OCI-LY7 (cell line): ENCODE results near the gene DOCK4. TPM values are rescaled to one million over a fixed set of nuclear protein-coding genes. Genes with fewer than 3 reads are reported as not detected.

Experiments used
- BruUV-seq: library from RNA; stranded (reverse); fragments of 400-500 nt; replicated peaks from 2 replicates; lab custom pipeline; 2021; lab: Mats Ljungman, UMichigan
- CTCF ChIA-PET: fragments of 300-600 bp; sonication (Branson Sonifier 250); formaldehyde crosslinking; loops from one replicate; lab custom pipeline; 2022; ENCODE audit warnings: antibody characterized with exemption; ENCODE audit not compliant: unreplicated experiment; lab: Charles Lee
- POLR2A ChIA-PET: fragments of 300-600 bp; sonication (Branson Sonifier 250); formaldehyde crosslinking; loops from one replicate; lab custom pipeline; 2022; ENCODE audit warnings: antibody characterized with exemption; lab: Charles Lee
- DNase-seq: peaks from one replicate; pipeline ENCODE4 v3.0.0-alpha.2; 2015; ENCODE audit warnings: low spot score
- H2AFZ ChIP-seq: fragments of 200-600 bp; sonication (generic), shearing (Covaris generic); 2 replicates; pipeline ENCODE4 v1.6.1; 2014; ENCODE audit warnings: mild to moderate bottlenecking, antibody characterized with exemption, low read length, moderate library complexity
- H3K27ac ChIP-seq: fragments of 200-600 bp; sonication (generic); 2 replicates; pipeline ENCODE4 v1.5.1; 2014; ENCODE audit warnings: mixed run types, low read depth, mild to moderate bottlenecking, moderate library complexity, low read length, inconsistent platforms; ENCODE audit not compliant: poor library complexity, severe bottlenecking
- H3K36me3 ChIP-seq: fragments of 200-600 bp; sonication (generic); 2 replicates; pipeline ENCODE4 v1.6.1; 2014; ENCODE audit warnings: mild to moderate bottlenecking, antibody characterized with exemption, low read length, moderate library complexity, mixed read lengths; ENCODE audit not compliant: insufficient read depth
- H3K4me1 ChIP-seq: fragments of 200-600 bp; sonication (generic); 2 replicates; pipeline ENCODE4 v1.5.1; 2014; ENCODE audit warnings: mild to moderate bottlenecking, low read length; ENCODE audit not compliant: insufficient read depth, poor library complexity, severe bottlenecking
- H3K4me2 ChIP-seq: fragments of 200-600 bp; sonication (generic); 2 replicates; pipeline ENCODE4 v1.6.1; 2014; ENCODE audit warnings: mild to moderate bottlenecking, low read length
- H3K4me3 ChIP-seq: fragments of 200-600 bp; sonication (generic); 2 replicates; pipeline ENCODE4 v1.5.1; 2014; ENCODE audit warnings: mild to moderate bottlenecking, low read depth, low read length; ENCODE audit not compliant: poor library complexity, severe bottlenecking
- H3K79me2 ChIP-seq: fragments of 200-600 bp; sonication (generic); 2 replicates; pipeline ENCODE4 v1.6.1; 2016; ENCODE audit warnings: low read depth, mild to moderate bottlenecking, low read length, moderate library complexity, mixed read lengths; ENCODE audit not compliant: insufficient read depth
- H3K9me2 ChIP-seq: fragments of 200-600 bp; sonication (generic); 2 replicates; pipeline ENCODE4 v1.6.1; 2016; ENCODE audit warnings: mild to moderate bottlenecking, low read length, mixed read lengths; ENCODE audit not compliant: insufficient read depth
- H3K9me3 ChIP-seq: fragments of 200-600 bp; sonication (generic); 2 replicates; pipeline ENCODE4 v1.6.1; 2014; ENCODE audit warnings: mild to moderate bottlenecking, mixed run types, low read length, mixed read lengths
- H4K20me1 ChIP-seq: fragments of 200-600 bp; sonication (generic); 2 replicates; pipeline ENCODE4 v1.6.1; 2014; ENCODE audit warnings: mild to moderate bottlenecking, antibody characterized with exemption, low read length, moderate library complexity, mixed read lengths; ENCODE audit not compliant: insufficient read depth
- EZH2phosphoT487 ChIP-seq: fragments of 200-600 bp; sonication (generic); IDR thresholded peaks from 2 replicates; pipeline ENCODE4 v1.6.1; 2018; ENCODE audit warnings: low read depth, borderline replicate concordance, mild to moderate bottlenecking, mixed run types, antibody characterized with exemption, low read length, moderate library complexity, mixed read lengths
- intact Hi-C: fragments of 100-400 bp; cut with micrococcal nuclease; formaldehyde crosslinking; loops from one replicate; pipeline ENCODE4 v1.10.0; 2022; ENCODE audit not compliant: unreplicated experiment
- total RNA-seq, 2 experiments: library from RNA; depleted of rRNA in 1 of 2; stranded (reverse); fragments of >200 nt in 1 of 2; shearing (Covaris generic) in 1 of 2; gene quantifications; 2 replicates each; pipeline ENCODE4 v1.2.3, GENCODE V29; 2014 to 2022
- TF ChIP-seq, protein P1 (sequence below): fragments of 200-600 bp; sonication (generic); conservative IDR thresholded peaks from 2 replicates; pipeline ENCODE4 v1.5.1; 2014; ENCODE audit warnings: mild to moderate bottlenecking, antibody characterized with exemption, low read length, moderate library complexity, mixed read lengths

Gene DOCK4
- total RNA-seq, 2 experiments from 2014 or later: 0.91 to 4.9 TPM

- DNase-seq: no peak
- H3K9me2 ChIP-seq: no peaks in the 10 kb centered on the region
- no peaks in the 10 kb centered on the region for H3K4me1 ChIP-seq
- ChIA-PET CTCF (no interaction called here), POLR2A (no interaction called here)
- H4K20me1 ChIP-seq: no peaks in the 10 kb centered on the region
- no peaks in the 10 kb centered on the region for H3K9me3 ChIP-seq
- TF ChIP-seq, protein P1, sequence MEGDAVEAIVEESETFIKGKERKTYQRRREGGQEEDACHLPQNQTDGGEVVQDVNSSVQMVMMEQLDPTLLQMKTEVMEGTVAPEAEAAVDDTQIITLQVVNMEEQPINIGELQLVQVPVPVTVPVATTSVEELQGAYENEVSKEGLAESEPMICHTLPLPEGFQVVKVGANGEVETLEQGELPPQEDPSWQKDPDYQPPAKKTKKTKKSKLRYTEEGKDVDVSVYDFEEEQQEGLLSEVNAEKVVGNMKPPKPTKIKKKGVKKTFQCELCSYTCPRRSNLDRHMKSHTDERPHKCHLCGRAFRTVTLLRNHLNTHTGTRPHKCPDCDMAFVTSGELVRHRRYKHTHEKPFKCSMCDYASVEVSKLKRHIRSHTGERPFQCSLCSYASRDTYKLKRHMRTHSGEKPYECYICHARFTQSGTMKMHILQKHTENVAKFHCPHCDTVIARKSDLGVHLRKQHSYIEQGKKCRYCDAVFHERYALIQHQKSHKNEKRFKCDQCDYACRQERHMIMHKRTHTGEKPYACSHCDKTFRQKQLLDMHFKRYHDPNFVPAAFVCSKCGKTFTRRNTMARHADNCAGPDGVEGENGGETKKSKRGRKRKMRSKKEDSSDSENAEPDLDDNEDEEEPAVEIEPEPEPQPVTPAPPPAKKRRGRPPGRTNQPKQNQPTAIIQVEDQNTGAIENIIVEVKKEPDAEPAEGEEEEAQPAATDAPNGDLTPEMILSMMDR: no peak
- no peak for TF ChIP-seq EZH2phosphoT487
- H2AFZ ChIP-seq: no peak overlapping the region
- no peak overlapping the region for H3K4me2 ChIP-seq
- no peaks in the 10 kb centered on the region for H3K79me2 ChIP-seq
- H3K27ac ChIP-seq: no peak overlapping the region
- no peaks in the 10 kb centered on the region for H3K36me3 ChIP-seq
- BruUV-seq: no TSS peak
- no peak overlapping the region for H3K4me3 ChIP-seq
- intact Hi-C loops: no loop called here
Observed at GRCh38 chr7:112115880-112116279, 90.3 kb downstream of the DOCK4 start.

DNA sequence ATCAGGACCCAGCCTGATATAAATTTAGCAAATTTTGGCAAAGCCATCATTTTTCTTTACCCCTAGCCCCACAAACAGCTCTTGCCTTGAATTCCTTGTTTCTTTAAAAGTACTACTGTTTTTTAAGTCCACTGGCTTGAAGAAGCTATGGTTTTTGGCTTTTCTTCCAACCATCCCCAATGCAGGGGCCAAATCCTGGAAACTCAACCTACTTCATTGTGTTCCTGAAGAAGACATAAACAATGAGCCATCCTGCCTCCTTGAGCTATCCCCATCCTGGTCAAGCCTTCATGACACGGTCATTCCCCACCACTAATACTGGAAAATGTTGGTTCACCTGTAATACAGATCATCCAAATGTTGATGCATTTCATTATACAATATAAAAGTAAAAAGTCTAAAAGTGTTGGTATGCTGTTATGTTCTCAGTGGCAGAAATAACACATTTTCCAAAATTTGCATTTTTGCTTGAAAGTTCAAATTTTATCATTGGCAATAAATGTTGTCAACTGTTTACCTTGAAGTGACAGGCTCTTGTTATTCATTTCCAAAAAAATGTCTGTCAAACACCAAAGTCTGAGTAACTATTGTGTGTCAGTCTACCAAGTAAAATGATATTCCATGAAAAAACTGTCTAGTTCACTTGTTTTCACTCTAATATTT, 92.2 kb downstream of the DOCK4 start:
- intact Hi-C loops: no loop called here
- Histone ChIP-seq H3K4me2 (no peak overlapping the region), H2AFZ (no peak overlapping the region), H3K27ac (no peak overlapping the region), H3K4me3 (no peak overlapping the region), H3K4me1 (no peaks in the 10 kb centered on the region), H3K9me3 (no peaks in the 10 kb centered on the region), H4K20me1 (no peaks in the 10 kb centered on the region), H3K9me2 (no peaks in the 10 kb centered on the region), H3K36me3 (no peaks in the 10 kb centered on the region), H3K79me2 (no peaks in the 10 kb centered on the region)
- no TSS peak for BruUV-seq
- TF ChIP-seq, protein P1: no peak
- no peak for TF ChIP-seq EZH2phosphoT487
- ChIA-PET POLR2A (interaction anchor here (1.3 kb wide), 1 partner anchor 11 kb away, joined by 4 read pairs; no protein-coding TSS in a partner anchor), CTCF (no interaction called here)
- no peak for DNase-seq

DNA sequence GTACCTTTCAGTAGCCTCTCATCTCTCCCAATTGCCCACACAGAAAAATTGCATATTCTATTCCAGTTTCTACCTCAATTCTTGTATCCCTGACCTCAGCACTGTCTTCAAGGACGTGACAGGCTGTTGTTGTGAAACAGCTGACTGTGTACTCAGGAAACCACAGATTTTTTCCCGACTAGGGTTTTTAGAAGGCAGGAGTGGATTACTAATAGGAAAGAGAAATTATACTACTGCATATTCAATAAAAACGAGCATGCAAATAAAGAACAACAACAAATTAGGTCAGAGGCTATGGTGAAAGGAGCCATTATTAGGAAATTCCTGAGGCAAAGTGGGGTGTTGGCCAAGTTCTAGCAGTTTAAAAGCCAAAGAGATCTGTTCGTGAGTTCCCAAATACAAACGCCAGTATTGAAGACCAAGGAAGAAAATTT, 93.4 kb downstream of the DOCK4 start:
- Histone ChIP-seq H3K79me2 (no peaks in the 10 kb centered on the region), H3K27ac (no peak overlapping the region), H3K4me2 (no peak overlapping the region), H3K36me3 (no peaks in the 10 kb centered on the region), H3K4me3 (no peak overlapping the region), H2AFZ (no peak overlapping the region), H3K9me3 (no peaks in the 10 kb centered on the region), H3K9me2 (no peaks in the 10 kb centered on the region), H4K20me1 (no peaks in the 10 kb centered on the region), H3K4me1 (no peaks in the 10 kb centered on the region)
- no peak for TF ChIP-seq EZH2phosphoT487
- TF ChIP-seq, protein P1: no peak
- no TSS peak for BruUV-seq
- POLR2A ChIA-PET: interaction anchor here (0.5 to 1.3 kb wide), 3 partner anchors 12 to 906 kb away, joined by 4 to 7 read pairs (median 7); no protein-coding TSS in a partner anchor
- CTCF ChIA-PET: no interaction called here
- intact Hi-C loops: no loop called here
- no peak for DNase-seq
